HEK293 (cell line): Measurements from ENCODE around the gene TBC1D16.

Source experiments
- CTCF ChIA-PET: fragments of 350-600 bp; formaldehyde crosslinking; extraction: SDS; loops from one replicate; lab custom pipeline; 2021; ENCODE audit warnings: antibody characterized with exemption; lab: Yijun Ruan, JAX
- POLR2A ChIA-PET: fragments of 300-600 bp; formaldehyde crosslinking; extraction: SDS; loops from one replicate; lab custom pipeline; 2020; ENCODE audit warnings: antibody characterized with exemption, inconsistent platforms; lab: Yijun Ruan, JAX
- H3K27ac ChIP-seq: fragments of 200-500 bp; sonication (Bioruptor generic); 2 replicates; pipeline ENCODE4 v1.5.1; 2014; ENCODE audit warnings: low read depth, low read length, control low read depth, inconsistent platforms; ENCODE audit errors: extremely low read depth
- H3K36me3 ChIP-seq, 2 experiments: fragments of 200-500 bp in 1 of 2; sonication (Bioruptor generic) in 1 of 2; 1 replicate in 1 of 2; 2 replicates in 1 of 2; pipeline ENCODE4 v1.5.1; 2014 to 2017; ENCODE audit warnings: inconsistent platforms in 2 of 2, low read length in 2 of 2; ENCODE audit not compliant: control insufficient read depth in 2 of 2, insufficient read depth in 1 of 2
- H3K4me1 ChIP-seq: fragments of 200-500 bp; sonication (Bioruptor generic); 2 replicates; pipeline ENCODE4 v1.5.1; 2014; ENCODE audit warnings: mild to moderate bottlenecking, low read length, inconsistent platforms; ENCODE audit not compliant: control insufficient read depth, insufficient read depth
- H3K4me3 ChIP-seq: 2 replicates; pipeline ENCODE4 v1.5.1; 2011; ENCODE audit warnings: low read depth, mild to moderate bottlenecking, control low read depth, low read length, moderate library complexity
- H3K9me3 ChIP-seq: fragments of 200-500 bp; sonication (Bioruptor generic); 2 replicates; pipeline ENCODE4 v1.5.1; 2014; ENCODE audit warnings: low read depth, low read length, inconsistent platforms; ENCODE audit not compliant: control insufficient read depth, insufficient read depth
- EGR2 ChIP-seq: fragments of 450-650 bp; formaldehyde crosslinking; IDR thresholded peaks from 2 replicates; pipeline ENCODE4 v1.5.1; 2016; ENCODE audit warnings: low read depth, missing biosample characterization, missing genetic modification characterization
- GLIS2 ChIP-seq: fragments of 450-650 bp; formaldehyde crosslinking; IDR thresholded peaks from 2 replicates; pipeline ENCODE4 v1.5.1; 2016; ENCODE audit warnings: missing biosample characterization, missing genetic modification characterization
- HIC1 ChIP-seq: fragments of 450-650 bp; formaldehyde crosslinking; IDR thresholded peaks from 2 replicates; pipeline ENCODE4 v1.5.1; 2016; ENCODE audit warnings: missing biosample characterization, missing genetic modification characterization
- KLF16 ChIP-seq: fragments of 450-650 bp; formaldehyde crosslinking; IDR thresholded peaks from 2 replicates; pipeline ENCODE4 v1.5.1; 2017; ENCODE audit warnings: missing biosample characterization, missing genetic modification characterization
- SCRT1 ChIP-seq: fragments of 450-650 bp; formaldehyde crosslinking; IDR thresholded peaks from 2 replicates; pipeline ENCODE4 v1.5.1; 2016; ENCODE audit warnings: missing biosample characterization, missing genetic modification characterization, borderline replicate concordance
- SCRT2 ChIP-seq: fragments of 450-650 bp; formaldehyde crosslinking; IDR thresholded peaks from 2 replicates; pipeline ENCODE4 v1.5.1; 2016; ENCODE audit warnings: missing biosample characterization, missing genetic modification characterization
- ZIC2 ChIP-seq: fragments of 450-650 bp; formaldehyde crosslinking; IDR thresholded peaks from 2 replicates; pipeline ENCODE4 v1.5.1; 2016; ENCODE audit warnings: missing biosample characterization, missing genetic modification characterization
- ZNF214 ChIP-seq: fragments of 450-650 bp; formaldehyde crosslinking; IDR thresholded peaks from 2 replicates; pipeline ENCODE4 v1.5.1; 2017; ENCODE audit warnings: missing biosample characterization, mild to moderate bottlenecking, missing genetic modification characterization, borderline replicate concordance
- ZNF24 ChIP-seq: fragments of 450-650 bp; formaldehyde crosslinking; IDR thresholded peaks from 2 replicates; pipeline ENCODE4 v1.5.1; 2016; ENCODE audit warnings: missing biosample characterization, missing genetic modification characterization
- ZNF324 ChIP-seq: fragments of 450-650 bp; formaldehyde crosslinking; IDR thresholded peaks from 2 replicates; pipeline ENCODE4 v1.5.1; 2016; ENCODE audit warnings: missing biosample characterization, missing genetic modification characterization
- ZNF362 ChIP-seq: fragments of 450-650 bp; formaldehyde crosslinking; IDR thresholded peaks from 2 replicates; pipeline ENCODE4 v1.5.1; 2016; ENCODE audit warnings: missing biosample characterization, missing genetic modification characterization
- ZNF677 ChIP-seq: fragments of 450-650 bp; IDR thresholded peaks from 2 replicates; pipeline ENCODE4 v1.5.0; 2018; ENCODE audit warnings: missing biosample characterization, mild to moderate bottlenecking, missing genetic modification characterization, moderate library complexity
- ZNF768 ChIP-seq: fragments of 450-650 bp; formaldehyde crosslinking; IDR thresholded peaks from 2 replicates; pipeline ENCODE4 v1.5.1; 2018; ENCODE audit warnings: missing biosample characterization, mild to moderate bottlenecking, missing genetic modification characterization

TBC1D16 gene

GRCh38 chr17:79914813-79915740 is 120.6 kb downstream of the TBC1D16 start:
- no peaks in the 10 kb centered on the region for H3K9me3 ChIP-seq
- TF ChIP-seq SCRT2 (tag by site-specific recombination) (peak; percentile 88), ZNF677 (tag by site-specific recombination) (no peak), ZNF24 (tag by site-specific recombination) (peak; percentile 97), SCRT1 (peak; percentile 52; the same call in 1 of the 2 replicates)
- TF ChIP-seq, all 188 proteins: peak for 3
- H3K4me3 ChIP-seq, result no peak overlapping the region
- POLR2A ChIA-PET, result interaction anchor here (0.9 to 1.4 kb wide), 2 partner anchors 76 to 118 kb away, joined by 4 to 6 read pairs; partner anchors contain the start of genes CBX4 and CBX8
- H3K4me1 ChIP-seq, result no peaks in the 10 kb centered on the region
- CTCF ChIA-PET, result interaction anchor here (0.7 to 2.5 kb wide), 11 partner anchors 9 to 303 kb away, joined by 3 to 10 read pairs (median 4); partner anchors contain the start of gene CBX4
- H3K27ac ChIP-seq, result no peak overlapping the region
- no peaks in the 10 kb centered on the region for H3K36me3 ChIP-seq

- H3K4me1 ChIP-seq, result no peaks in the 10 kb centered on the region
- H3K4me3 ChIP-seq, result no peak overlapping the region
- H3K27ac ChIP-seq, result no peak overlapping the region
- no peaks in the 10 kb centered on the region for H3K9me3 ChIP-seq
- ChIA-PET CTCF (interaction anchor here (0.5 to 2.5 kb wide), 6 partner anchors 10 to 302 kb away, joined by 3 to 10 read pairs (median 4); no protein-coding TSS in a partner anchor), POLR2A (no interaction called here)
- H3K36me3 ChIP-seq, result no peaks in the 10 kb centered on the region
- TF ChIP-seq SCRT2 (tag by site-specific recombination), result peak; percentile 31; the same call in 1 of the 2 replicates
- peak; percentile 43; the same call in 1 of the 2 replicates for TF ChIP-seq HIC1 (tag by site-specific recombination)
- TF ChIP-seq ZIC2 (tag by site-specific recombination), result no peak
- peak; percentile 87 for TF ChIP-seq ZNF768
These were observed 121.5 kb downstream of the TBC1D16 start for GRCh38 chr17:79913896-79914812.

- Histone ChIP-seq H3K4me3 (no peak overlapping the region), H3K36me3 (no peaks in the 10 kb centered on the region), H3K4me1 (no peaks in the 10 kb centered on the region), H3K9me3 (no peaks in the 10 kb centered on the region), H3K27ac (no peak overlapping the region)
- ChIA-PET POLR2A (no interaction called here), CTCF (interaction anchor here (1.0 to 1.2 kb wide), 2 partner anchors 10 to 68 kb away, joined by 3 to 4 read pairs; no protein-coding TSS in a partner anchor)
- TF ChIP-seq ZNF362 (tag by site-specific recombination) (no peak), KLF16 (tag by site-specific recombination) (no peak), EGR2 (tag by site-specific recombination) (no peak), ZNF324 (tag by site-specific recombination) (no peak), GLIS2 (peak; percentile 3; the same call in 1 of the 2 replicates), ZNF214 (tag by site-specific recombination) (no peak)
These were observed 122.2 kb downstream of the TBC1D16 start for GRCh38 chr17:79913451-79913850.
